ENCODE measurements around the gene LCN1.

- no peak for TF ChIP-seq POLR2A (IDR thresholded peaks at IDR 0.05)
- no peak for TF ChIP-seq CTCF (IDR thresholded peaks at IDR 0.05)
- TF ChIP-seq POLR2AphosphoS5 (IDR thresholded peaks at IDR 0.05), result no peak
- TF ChIP-seq EP300 (IDR thresholded peaks at IDR 0.05), result no peak
Measured at GRCh38 chr9:135502168-135502872, 18.9 kb upstream of the LCN1 start.

Data from suprapubic skin (tissue), 4 donors.